ENCODE data around the gene BAZ2B.

GRCh38 chr2:159545085-159545484, 71.3 kb downstream of the BAZ2B start:
- TF ChIP-seq CTCF (IDR thresholded peaks at IDR 0.05) (no peak), POLR2AphosphoS5 (IDR thresholded peaks at IDR 0.05) (no peak)
